HG03520 (cell line): ENCODE measurements around the gene ADGRA1.
"Not testable (repeated sequence)": the region's sequence is repeated elsewhere in the genome, so short reads cannot be mapped to it uniquely, and the experiment has no call there.

Source experiments
- ATAC-seq: cut with Tn5 transposase; IDR thresholded peaks from one replicate; pipeline ENCODE4 v1.9.1; 2021; ENCODE audit warnings: mild to moderate bottlenecking, moderate library complexity; ENCODE audit not compliant: unreplicated experiment

Gene ADGRA1

DNA sequence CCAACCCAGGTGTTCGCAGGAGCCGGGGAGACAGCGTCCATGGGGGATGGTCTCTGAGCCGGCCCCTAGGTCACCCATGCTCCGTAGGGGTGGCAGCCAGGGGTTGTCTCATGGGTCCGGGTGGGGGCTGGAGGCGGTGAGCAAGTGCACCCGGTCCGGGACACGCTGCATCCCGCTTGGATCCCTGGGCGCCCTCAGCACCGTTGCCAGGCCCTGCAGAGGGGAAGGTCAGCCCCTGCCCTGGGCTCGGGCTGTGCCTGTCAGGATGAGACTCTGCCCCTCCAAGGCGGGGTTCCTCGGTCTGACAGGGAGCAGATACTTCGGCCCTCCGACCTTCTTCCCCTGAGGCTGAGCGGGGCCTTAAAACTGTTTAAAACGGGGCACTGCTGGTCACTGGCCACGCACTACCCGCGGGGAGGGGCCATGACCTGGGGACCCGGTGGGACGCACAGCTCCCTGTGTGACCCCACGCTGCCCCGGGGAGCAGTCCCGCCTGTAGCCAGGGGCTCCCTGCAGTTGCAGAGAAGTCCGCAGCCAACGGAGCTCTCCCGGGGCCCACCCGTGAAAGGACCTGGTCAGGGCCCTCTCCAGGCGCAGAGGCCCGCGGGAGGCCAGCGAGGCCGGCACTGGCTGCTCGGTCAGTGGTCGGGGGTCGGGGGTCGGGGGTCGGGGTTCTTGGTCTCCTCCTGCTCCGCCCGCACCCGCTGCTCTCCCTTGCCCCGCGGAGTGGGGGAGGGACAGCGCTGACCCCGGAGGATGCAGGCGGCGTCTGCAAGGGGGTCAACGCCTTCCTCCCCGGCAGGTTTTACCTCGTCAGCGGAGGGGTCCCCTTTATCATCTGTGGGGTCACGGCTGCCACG lies 38.9 kb downstream of the ADGRA1 start:
- ATAC-seq = no peak

DNA sequence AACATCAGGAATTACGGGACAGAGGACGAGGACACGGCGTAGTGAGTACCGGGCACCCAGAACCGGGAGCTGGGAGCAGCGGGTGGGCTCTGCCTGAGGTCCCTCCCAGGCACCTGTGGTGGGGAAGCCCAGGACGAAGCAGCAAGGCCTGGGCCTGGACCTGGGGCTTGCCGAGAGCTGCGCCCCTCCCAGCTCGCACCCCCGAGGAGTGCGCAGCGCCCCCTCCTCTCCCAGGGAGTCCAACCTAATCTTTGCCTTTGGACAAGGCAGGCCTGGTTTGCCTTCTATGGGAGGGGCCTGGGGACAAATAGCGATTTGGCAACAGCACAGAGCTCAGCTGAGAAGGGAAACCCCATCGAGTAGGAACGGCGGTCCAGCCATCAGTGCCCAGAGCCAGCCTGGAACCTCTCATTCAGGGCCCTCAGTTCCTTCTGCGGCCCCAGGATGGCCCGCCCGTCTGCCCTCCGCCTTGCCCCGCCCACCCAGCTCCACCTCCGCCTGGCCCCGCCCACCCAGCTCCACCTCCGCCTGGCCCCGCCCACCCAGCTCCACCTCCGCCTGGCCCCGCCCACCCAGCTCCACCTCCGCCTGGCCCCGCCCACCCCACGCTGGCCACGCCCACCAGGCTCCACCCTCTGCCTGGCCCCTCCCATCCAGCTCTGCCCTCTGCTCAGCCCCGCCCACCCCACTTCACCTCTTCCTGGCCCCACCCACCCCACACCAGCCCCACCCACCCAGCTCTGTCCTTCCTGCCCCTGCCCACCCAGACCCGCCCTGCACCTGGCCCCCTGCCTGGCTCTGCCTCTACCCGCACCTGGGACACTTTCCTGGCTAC lies 39.8 kb downstream of the ADGRA1 start:
- no peak for ATAC-seq

DNA sequence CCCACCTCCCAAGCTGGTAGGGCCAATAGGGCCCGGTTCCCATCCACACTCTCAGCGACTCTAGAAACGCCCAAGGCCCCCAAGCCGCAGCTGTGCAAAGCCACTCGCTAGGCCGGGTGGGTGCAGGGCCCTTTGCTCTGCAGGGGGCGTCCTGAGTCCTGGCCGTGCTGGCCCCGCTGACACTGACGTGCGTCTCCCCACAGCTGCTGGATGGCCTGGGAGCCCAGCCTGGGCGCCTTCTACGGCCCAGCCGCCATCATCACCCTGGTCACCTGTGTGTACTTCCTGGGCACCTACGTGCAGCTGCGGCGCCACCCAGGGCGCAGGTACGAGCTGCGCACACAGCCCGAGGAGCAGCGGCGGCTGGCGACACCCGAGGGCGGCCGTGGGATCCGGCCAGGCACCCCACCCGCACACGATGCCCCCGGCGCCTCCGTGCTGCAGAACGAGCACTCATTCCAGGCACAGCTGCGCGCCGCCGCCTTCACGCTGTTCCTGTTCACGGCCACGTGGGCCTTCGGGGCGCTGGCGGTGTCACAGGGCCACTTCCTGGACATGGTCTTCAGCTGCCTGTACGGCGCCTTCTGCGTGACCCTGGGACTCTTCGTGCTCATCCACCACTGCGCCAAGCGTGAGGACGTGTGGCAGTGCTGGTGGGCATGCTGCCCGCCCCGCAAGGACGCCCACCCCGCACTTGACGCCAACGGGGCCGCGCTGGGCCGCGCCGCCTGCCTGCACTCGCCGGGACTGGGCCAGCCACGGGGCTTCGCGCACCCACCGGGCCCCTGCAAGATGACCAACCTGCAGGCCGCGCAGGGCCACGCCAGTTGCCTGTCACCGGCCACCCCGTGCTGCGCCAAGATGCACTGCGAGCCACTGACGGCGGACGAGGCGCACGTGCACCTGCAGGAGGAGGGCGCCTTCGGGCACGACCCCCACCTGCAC lies 40.7 kb downstream of the ADGRA1 start:
- ATAC-seq = no peak

DNA sequence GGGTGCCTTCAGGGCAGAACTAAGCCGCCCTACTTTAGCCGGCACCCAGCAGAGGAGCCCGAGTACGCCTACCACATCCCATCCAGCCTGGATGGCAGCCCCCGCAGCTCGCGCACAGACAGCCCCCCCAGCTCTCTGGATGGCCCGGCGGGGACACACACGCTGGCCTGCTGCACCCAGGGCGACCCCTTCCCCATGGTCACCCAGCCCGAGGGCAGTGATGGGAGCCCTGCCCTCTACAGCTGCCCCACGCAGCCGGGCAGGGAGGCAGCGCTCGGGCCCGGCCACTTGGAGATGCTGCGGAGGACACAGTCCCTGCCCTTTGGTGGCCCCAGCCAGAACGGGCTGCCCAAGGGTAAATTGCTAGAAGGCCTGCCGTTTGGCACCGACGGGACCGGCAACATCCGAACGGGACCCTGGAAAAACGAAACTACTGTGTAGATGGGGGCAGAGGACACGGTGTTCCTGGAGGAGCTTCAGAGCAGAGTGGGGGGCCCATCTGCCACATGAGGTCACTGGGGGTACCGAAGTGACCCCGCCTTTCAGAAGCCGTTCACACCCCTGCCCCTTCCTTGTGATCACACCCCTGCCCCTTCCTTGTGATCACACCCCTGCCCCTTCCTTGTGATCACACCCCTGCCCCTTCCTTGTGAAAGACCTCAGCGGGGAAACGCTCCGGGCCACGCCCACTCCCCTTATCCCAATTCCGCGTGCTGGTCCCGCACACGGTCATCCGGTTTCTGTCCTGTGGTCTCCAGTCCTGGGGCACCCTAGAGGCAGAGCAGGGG lies 41.5 kb downstream of the ADGRA1 start:
- ATAC-seq = no peak

DNA sequence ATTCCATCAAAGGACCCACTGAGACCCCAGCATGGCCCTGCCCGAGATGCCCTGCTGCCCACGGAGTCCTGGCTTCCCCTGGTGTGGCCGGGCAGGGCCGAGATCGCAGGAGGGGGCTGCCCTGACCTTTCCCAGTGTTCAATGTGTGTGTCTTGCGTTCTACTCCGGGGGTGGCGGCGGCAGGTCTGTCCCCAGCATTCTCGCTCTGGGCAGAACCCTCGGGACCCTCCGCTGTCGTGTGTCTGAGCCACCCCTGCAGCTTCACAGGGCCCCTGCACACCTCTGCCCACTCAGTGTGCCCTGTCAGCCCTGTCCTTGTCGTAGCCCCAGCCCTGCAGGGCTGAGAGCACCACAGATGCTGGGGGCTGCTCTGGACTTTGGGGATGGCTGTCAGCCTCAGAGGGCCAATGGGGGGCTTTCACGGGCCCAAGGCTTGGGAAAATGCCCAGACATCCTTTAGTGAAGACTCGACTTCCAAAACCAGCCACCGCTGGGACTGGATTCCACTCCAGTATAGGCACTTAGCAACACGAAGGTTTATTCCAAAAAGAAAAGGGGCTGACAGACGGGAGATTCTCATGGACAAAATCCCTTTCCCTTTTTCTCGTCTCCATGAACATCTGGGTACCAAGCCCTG lies 42.3 kb downstream of the ADGRA1 start:
- no peak for ATAC-seq

DNA sequence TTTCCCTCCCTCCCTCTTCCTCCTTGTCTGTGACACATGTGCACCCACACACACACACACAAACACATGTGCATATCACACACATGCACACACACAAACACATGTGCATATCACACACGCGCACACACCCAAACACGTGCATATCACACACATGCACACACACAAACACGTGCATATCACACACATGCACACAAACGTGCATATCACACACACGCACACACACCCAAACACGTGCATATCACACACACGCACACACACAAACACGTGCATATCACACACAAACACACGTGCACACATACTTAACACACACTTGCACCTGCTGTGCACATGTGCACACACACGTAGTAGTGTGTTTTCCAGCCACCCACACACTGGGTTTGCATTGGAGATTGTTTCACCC lies 42.9 kb downstream of the ADGRA1 start:
- ATAC-seq = no peak

DNA sequence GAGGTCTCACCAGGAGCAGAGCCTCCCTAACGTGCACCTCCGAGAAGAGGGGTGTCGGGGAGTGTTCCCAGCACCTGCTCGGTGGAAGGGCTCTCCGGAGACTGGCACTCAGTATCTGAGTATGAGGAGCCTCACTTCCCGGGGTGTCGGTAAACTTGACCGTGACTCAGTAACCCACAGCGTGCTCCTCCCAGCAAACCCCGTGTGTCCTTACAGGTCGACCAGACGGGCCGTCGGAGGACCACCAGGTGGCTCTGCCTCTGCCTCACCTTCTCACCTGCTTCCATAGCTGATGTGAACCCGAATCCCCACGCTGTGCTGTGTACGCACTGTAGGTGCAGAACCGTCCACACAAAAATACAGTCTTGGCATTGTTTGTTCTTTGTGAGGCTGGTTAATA lies 43.3 kb downstream of the ADGRA1 start:
- no peak for ATAC-seq

DNA sequence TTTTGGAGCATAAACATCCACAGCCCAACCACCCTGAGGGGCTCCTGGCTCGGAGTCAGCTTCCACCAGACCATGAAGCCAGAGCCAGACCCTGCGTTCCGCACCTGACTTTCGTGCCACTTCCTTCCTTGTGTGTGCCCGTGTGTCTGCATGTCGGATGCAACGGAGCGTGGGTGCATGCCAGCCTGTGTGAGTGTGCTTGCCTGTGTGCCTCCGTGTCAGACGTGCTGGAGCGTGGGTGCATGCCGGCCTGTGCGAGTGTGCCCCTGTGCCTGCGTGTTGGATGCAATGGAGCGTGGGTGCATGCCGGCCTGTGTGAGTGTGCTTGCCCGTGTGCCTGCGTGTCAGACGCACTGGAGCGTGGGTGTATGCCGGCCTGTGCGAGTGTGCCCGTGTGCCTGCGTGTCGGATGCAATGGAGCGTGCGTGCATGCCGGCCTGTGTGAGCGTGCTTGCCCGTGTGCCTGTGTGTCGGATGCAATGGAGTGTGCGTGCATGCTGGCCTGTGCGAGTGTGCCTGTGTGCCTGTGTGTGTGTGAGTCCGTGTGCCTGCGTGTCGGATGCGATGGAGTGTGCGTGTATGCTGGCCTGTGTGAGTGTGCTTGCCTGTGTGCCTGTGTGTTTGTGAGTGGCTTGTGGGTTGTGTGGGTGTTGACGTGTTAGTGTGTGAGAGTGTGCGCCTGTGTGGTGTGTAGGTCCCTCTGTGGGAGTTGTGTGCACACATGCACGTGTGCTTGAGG lies 44.2 kb downstream of the ADGRA1 start:
- ATAC-seq = no peak

DNA sequence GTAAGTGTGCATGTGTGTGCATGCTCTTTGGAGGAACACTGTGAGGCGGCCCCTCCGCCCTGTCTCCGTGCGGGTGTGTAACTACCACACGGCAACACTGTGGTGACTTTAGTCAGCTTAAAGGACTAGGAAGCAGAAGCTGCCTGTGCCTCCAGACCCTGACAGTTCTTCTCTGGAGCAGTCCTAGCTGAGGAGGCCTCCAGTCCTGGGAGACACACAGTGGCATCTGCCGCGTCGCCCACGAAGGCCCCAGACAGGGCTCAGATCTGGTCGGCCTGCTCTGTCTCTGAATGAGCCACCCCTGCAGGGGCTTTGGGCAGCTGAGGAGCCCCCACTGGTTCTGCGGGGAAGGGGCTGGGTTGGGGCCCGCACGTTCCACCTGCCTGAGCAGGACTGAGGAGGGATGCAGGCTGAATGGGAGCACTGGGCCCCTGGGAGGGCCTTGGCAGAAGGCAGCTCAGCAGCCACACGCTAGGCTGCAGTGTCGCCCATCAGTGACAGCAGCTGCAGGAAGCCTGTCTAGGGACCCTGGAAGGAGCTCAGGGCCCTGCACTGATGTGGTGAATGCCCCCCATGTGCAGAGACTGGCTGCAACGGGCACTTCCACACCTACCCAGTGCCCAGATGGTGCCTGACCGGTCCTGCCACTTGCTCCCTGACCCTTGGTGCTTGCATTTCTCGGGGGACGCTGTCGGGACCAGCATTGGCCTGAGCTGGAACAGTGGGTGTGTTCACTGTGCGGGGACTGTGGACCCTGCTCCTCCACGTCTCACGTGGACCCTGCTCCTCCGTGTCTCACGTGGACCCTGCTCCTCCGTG lies 45.0 kb downstream of the ADGRA1 start:
- no peak for ATAC-seq

DNA sequence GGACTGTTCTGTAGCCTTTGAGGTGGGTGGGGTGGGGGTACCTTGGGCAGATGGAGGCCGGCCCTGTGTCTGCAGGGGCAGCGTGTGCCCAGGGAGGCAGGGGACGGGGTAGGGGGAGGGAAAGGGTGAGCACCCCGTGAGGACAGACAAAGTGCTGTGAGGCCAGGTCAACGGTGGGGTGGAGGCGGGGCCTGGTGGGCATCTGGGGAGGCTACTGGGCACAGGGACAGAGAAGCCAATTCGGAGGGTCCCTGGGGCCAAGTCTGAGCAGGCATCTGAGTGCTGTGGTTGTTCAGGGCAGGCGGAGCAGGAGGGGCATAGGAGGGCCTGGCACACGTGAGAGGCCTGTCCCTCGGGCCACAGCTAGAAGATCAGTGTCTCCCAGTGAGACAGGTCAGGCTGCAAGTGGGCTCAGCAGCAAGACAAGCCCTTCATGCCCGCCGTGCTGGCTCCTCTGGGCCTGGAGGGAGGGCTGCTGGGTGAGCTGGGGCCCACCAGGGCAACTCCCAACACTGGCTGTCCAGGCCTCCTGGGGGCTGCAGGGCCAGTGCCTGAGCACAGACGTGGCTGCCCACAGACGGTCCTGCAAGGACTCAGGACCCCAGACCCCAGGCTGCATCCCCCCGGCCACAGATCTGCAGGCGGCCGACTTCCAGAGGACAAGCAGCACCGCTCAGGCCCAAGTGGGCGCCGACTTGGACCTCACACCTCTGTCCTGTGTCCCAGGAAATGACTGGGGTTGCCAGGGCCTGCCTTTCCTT lies 45.9 kb downstream of the ADGRA1 start:
- no peak for ATAC-seq

DNA sequence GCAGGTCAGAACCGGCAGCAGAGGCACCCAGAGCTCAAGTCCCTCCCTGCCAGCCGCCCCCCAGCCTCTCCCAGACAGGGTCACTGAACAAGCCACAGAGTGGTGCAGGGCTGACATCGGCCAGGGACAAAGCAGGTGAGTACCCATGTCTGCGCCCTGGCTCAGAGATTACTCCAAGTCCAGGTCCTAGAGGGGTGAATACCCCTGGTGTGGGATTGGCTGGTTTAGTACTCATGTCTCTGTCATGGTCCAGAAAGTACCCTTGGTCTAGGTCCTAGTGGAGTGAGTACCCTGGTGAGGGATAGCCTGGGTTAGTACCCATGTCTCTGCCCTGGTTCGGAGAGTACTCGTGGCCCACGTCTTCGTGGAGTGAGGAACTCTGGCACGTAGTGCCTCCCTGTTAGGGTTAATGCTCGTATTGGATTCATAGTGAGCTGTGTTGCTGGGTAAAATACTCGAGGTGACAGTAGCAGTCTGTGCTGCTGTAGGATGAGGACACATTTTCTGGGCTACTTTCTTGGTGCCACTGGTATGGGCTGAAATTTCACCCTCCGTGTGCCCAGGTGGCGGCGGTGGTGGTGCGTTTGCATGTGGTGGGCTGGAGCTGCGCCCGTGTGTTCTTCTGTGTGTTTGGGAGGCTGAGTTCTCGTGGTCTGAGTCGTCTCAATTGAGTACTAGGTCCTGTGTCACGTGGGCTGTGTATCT lies 46.8 kb downstream of the ADGRA1 start:
- no peak for ATAC-seq

DNA sequence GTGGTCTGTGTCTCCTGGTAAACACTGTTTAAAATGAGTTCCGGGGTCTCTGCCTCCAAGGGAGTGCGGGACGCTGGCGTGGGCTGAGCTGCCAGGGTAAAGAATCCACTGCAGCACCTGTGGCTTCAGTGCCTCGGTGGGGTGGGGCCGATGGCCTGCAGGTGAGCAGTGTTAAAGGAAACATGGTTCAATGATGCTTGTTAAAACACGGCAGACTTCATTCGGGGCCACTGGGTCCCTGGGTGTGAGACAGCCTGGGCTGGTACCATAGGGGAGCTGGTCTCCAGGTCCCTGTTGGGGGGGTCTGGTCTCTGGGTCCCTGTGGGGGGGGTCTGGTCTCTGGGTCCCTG lies 47.4 kb downstream of the ADGRA1 start:
- no peak for ATAC-seq

DNA sequence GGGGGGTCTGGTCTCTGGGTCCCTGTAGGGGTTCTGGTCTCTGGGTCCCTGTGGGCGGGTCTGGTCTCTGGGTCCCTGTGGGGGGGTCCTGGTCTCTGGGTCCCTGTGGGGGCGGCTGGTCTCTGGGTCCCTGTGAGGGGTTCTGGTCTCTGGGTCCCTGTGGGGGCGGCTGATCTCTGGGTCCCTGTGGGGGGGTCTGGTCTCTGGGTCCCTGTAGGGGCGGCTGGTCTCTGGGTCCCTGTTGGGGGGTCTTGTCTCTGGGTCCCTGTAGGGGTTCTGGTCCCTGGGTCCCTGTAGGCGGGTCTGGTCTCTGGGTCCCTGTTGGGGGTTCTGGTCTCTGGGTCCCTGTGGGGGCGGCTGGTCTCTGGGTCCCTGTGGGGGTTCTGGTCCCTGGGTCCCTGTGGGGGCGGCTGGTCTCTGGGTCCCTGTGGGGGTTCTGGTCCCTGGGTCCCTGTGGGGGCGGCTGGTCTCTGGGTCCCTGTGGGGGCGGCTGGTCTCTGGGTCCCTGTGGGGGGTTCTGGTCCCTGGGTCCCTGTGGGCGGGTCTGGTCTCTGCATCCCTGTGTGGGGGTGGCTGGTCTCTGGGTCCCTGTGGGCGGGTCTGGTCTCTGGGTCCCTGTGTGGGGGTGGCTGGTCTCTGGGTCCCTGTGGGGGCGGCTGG lies 49.9 kb downstream of the ADGRA1 start:
- not testable (repeated sequence) for ATAC-seq

DNA sequence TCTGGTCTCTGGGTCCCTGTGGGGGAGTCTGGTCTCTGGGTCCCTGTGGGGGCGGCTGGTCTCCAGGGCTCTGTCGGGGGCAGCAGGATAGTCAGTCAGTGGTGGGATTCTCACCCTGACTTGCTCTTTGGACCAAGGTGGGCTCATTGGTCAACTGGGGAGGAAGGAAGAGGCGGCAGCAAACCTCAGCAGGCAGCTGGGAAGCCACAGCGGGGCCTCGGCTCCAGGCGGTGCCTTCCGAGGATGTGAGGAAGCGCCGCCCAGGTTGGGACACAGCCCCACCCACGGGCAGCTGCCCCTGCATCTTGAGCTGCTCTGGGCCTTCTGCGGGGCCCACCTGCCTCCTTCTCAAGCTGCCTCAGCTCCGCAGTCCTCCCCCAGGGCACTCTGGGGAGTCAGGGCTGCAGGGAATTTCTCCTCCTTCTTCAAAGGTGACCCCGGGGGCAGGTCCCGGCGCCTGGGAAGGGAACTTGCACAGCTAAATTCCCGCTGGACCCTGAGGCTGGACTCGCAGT lies 51.9 kb downstream of the ADGRA1 start:
- no peak for ATAC-seq

DNA sequence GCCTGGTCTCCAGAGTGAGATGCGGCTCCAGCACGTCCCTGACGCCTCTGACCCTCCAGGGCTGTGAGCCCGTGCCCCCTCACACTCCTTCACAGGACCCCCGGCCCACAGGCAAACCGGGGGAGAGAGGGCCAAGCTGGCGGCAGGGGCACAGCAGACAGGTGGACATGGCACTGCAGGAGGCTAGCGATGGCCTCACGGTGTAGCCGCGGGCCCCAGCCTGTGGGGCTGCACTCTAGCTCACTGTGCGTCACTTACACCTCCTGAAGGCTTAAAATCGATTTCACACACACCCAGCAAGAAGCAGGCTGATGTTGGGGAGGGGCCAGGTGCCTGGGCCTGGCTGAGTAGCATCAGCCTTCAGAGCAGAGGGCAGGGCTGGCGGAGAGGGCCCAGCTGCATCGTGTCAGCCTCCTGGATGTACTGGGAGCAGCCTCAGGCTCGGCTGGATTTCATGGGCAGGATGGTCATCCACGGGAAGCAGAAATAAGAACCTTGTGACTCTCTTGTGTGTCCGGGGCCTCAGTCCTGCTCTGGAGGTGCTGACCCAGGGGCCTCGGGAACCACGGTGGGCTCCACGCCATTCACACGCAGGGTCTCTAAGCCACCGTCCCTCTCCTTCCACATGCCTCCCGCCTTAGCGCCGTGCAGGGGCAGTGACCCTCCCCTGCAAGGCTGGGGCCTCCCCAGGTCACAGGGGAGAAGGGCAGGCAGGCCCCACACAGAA lies 52.9 kb downstream of the ADGRA1 start:
- no peak for ATAC-seq
